ENCODE data around the gene OGFR.

DNA sequence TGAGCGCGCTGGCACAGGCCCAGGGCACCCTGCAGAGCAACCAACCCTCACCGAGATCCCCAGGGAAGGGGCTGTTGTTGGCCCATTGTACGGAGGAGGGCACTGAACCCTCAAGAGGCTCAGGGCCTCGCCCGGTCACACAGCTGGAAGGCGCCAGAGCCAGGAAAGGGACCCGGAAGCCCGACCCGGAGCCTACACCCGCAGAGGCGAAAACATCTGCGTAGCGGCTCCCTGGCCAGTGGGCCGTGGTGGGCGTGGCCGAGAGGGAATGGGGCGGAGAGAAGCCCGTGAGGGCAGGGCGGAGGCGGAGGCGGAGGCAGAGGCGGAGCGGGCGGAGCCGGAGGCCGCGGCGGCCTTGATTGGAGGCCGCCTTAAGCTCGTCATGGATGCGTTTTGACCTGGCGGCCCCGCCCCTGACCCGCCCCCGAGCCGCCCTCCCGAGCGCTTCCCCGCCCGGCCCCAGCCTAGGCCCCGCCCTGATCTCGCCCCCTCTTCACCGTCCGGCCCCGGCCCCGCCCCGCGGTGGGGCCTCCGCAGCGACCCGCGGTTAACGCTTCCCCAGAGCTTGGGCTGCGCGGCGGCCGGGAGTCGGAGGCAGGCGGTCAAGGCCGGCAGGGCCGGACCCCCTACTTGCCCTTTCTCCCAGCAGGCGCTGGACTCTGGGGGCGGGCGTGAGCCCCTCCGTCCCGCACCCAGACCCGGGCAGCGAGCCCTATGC lies 10.5 kb upstream of the OGFR start:
- TF ChIP-seq POLR2AphosphoS5 (IDR thresholded peaks at IDR 0.05) (peak; percentile 95), CTCF (IDR thresholded peaks at IDR 0.05) (peak in 1 of 4 experiments; percentile 3), POLR2A (IDR thresholded peaks at IDR 0.05) (peak; percentile 90)

Data from prostate gland (tissue), 2 donors.